ENCODE measurements around the gene PRKCZ.

Gene PRKCZ

DNA sequence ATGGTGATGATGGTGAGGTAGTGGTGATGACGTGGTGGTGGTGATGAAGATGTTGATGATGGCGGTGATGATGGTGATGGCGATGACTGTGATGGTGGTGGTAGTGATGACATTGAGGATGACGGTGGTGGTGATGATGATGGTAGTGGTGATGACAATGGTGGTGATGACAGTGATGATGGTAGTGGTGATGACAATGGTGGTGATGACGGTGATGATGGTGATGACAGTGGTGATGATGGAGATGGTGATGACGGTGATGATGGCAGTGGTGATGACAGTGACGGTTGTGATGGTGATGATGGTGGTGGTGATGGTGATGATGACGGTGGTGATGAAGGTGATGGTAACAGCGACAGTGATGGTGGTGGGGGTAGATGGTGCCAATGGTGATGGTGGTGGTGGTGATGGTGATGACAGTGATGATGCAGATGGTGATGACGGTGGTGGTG is 105.0 kb downstream of the PRKCZ start:
- H3K36me3 ChIP-seq (replicated peaks): no peaks in the 10 kb centered on the region
- no peak overlapping the region for H3K27ac ChIP-seq
- DNase-seq: no peak
- in situ Hi-C loops (cut with HindIII; ENCODE audit: low pct_ligation_motif_present, low sequenced_read_pairs): no loop called here
- TF ChIP-seq, protein P1, sequence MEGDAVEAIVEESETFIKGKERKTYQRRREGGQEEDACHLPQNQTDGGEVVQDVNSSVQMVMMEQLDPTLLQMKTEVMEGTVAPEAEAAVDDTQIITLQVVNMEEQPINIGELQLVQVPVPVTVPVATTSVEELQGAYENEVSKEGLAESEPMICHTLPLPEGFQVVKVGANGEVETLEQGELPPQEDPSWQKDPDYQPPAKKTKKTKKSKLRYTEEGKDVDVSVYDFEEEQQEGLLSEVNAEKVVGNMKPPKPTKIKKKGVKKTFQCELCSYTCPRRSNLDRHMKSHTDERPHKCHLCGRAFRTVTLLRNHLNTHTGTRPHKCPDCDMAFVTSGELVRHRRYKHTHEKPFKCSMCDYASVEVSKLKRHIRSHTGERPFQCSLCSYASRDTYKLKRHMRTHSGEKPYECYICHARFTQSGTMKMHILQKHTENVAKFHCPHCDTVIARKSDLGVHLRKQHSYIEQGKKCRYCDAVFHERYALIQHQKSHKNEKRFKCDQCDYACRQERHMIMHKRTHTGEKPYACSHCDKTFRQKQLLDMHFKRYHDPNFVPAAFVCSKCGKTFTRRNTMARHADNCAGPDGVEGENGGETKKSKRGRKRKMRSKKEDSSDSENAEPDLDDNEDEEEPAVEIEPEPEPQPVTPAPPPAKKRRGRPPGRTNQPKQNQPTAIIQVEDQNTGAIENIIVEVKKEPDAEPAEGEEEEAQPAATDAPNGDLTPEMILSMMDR (IDR thresholded peaks at IDR 0.05; ENCODE audit: low read depth, low read length, missing control alignments): no peak
- no peak overlapping the region for H3K4me3 ChIP-seq (ENCODE audit: low read depth, low read length)
- no peaks in the 10 kb centered on the region for H3K27me3 ChIP-seq (replicated peaks)

DNA sequence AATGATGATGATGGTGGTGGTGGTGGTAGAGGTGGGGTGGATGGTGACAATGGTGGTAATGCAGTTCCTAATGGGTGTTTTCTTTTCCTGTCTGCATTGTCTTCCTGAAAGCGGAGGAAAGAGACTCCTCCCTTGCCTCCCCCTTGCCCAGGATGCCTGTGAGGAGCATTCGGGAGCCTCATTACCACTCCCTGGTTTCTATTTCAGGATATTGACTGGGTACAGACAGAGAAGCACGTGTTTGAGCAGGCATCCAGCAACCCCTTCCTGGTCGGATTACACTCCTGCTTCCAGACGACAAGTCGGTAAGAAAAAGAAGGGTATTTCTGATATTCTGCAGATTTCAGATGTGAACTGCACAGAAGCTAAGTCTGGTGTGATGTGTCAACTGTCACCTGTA is 105.6 kb downstream of the PRKCZ start:
- Histone ChIP-seq H3K36me3 (replicated peaks) (no peaks in the 10 kb centered on the region), H3K4me3 (ENCODE audit: low read depth, low read length) (no peak overlapping the region), H3K27me3 (replicated peaks) (no peaks in the 10 kb centered on the region), H3K27ac (no peak overlapping the region)
- in situ Hi-C loops (cut with HindIII; ENCODE audit: low pct_ligation_motif_present, low sequenced_read_pairs): no loop called here
- TF ChIP-seq, protein P1 (IDR thresholded peaks at IDR 0.05; ENCODE audit: low read depth, low read length, missing control alignments): no peak
- no peak for DNase-seq

DNA sequence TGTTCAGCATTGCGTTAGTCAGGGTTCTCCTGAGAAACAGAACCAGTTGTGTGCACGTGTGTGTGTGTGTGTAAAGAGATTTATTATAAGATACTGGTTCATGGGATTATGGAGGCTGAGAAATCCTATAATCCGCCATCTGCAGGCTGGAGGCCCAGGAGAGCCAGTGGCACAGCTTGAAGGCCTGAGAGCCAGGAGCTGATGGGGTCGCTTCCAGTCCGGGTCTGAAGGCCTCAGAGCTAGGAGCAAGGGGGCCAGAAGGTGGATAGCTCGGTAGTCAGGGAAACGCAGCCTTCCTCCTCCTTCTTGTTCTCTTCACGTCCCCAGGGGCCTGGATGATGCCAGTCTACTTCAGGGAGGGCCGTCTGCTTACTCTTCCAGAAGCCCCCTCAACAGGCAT is 106.7 kb downstream of the PRKCZ start:
- in situ Hi-C loops (cut with HindIII; ENCODE audit: low pct_ligation_motif_present, low sequenced_read_pairs): no loop called here
- Histone ChIP-seq H3K27me3 (replicated peaks) (no peaks in the 10 kb centered on the region), H3K36me3 (replicated peaks) (no peaks in the 10 kb centered on the region), H3K4me3 (ENCODE audit: low read depth, low read length) (no peak overlapping the region), H3K27ac (no peak overlapping the region)
- TF ChIP-seq, protein P1 (IDR thresholded peaks at IDR 0.05; ENCODE audit: low read depth, low read length, missing control alignments): no peak
- DNase-seq: no peak

DNA sequence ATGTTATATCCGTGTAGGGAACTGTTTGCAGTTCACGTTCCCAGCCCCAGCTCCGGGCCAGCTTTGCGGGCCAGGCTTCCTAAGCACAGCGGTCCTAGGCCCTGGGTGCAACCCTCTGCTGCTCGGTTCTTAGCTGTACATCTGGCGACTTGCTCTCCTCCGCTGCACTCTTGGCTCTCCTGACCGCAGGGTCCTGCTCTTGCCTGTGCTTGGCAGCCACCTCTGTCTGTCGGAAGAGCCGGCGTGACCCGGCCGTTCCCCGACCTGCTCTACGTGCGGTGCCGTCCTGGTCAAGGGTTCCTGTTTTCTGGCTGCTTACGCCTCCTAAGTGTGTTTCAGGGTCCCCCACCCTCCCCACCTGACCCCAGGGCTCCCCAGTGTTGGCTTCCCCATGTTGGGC is 107.6 kb downstream of the PRKCZ start:
- Histone ChIP-seq H3K4me3 (ENCODE audit: low read depth, low read length) (no peak overlapping the region), H3K27ac (no peak overlapping the region), H3K27me3 (replicated peaks) (no peaks in the 10 kb centered on the region), H3K36me3 (replicated peaks) (no peaks in the 10 kb centered on the region)
- no peak for DNase-seq
- TF ChIP-seq, protein P1 (IDR thresholded peaks at IDR 0.05; ENCODE audit: low read depth, low read length, missing control alignments): no peak
- in situ Hi-C loops (cut with HindIII; ENCODE audit: low pct_ligation_motif_present, low sequenced_read_pairs): no loop called here

DNA sequence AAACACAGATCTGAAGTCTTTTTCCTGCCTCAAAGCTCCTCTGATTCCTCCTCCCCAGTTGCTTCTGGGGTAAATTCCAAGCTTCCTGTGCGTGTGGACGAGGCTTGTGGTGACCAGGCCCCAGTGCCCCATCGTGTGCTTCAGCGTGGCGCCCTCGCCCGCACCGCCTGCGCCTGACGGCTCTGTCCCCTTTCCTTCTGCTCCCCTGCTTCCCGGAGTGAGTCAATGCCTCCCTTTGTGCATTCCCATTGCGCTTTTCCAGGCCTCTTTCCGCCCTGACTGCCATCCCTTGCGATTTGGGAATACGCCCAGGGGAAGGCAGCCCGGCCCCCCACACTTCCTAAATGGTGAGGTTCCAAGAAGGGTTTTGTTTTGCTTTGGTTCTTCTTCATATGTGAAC is 108.1 kb downstream of the PRKCZ start:
- TF ChIP-seq, protein P1 (IDR thresholded peaks at IDR 0.05; ENCODE audit: low read depth, low read length, missing control alignments): no peak
- no peaks in the 10 kb centered on the region for H3K27me3 ChIP-seq (replicated peaks)
- no peak overlapping the region for H3K27ac ChIP-seq
- DNase-seq: no peak
- no peaks in the 10 kb centered on the region for H3K36me3 ChIP-seq (replicated peaks)
- H3K4me3 ChIP-seq (ENCODE audit: low read depth, low read length): no peak overlapping the region
- in situ Hi-C loops (cut with HindIII; ENCODE audit: low pct_ligation_motif_present, low sequenced_read_pairs): no loop called here

DNA sequence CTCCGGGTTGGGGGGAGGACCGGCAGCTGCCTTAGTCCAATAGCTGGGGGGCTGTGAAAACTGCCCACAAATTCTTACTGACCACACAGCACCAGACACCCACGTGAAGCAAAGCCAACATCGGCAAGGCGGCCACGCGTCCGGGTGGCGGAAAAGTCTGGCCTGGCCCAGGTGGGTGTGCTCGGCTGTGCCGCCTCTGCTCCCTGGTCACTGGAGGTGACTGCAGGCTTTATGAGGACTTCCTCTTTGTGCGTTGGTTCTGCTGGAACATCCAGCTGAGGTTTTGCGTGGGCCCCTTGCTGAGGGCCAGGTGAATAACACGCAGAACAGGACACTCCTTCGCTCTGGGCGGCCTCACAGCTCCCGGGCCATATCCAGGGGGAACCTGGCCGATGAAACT is 108.9 kb downstream of the PRKCZ start:
- in situ Hi-C loops (cut with HindIII; ENCODE audit: low pct_ligation_motif_present, low sequenced_read_pairs): no loop called here
- H3K27ac ChIP-seq: no peak overlapping the region
- no peaks in the 10 kb centered on the region for H3K27me3 ChIP-seq (replicated peaks)
- TF ChIP-seq, protein P1 (IDR thresholded peaks at IDR 0.05; ENCODE audit: low read depth, low read length, missing control alignments): no peak
- no peak overlapping the region for H3K4me3 ChIP-seq (ENCODE audit: low read depth, low read length)
- no peaks in the 10 kb centered on the region for H3K36me3 ChIP-seq (replicated peaks)
- no peak for DNase-seq

Data from brain microvascular endothelial cell (primary cell).